ENCODE measurements around the gene KRT84.

Gene KRT84

GRCh38 chr12:52385226-52385702, at the start of gene KRT84:
KRT84 (minus strand) TSS chr12:52385652; CDS start chr12:52385585, 67 bp downstream.
- DNase-seq: no peak

GRCh38 chr12:52434760-52435530, 49.5 kb upstream of the KRT84 start:
- DNase-seq: no peak

- no peak for DNase-seq
Measured at GRCh38 chr12:52434081-52434733, 48.8 kb upstream of the KRT84 start, which contains the start of gene KRT75. KRT75 (minus strand) TSS chr12:52434371; CDS start chr12:52434304, 67 bp downstream.

- DNase-seq: no peak
Measured at GRCh38 chr12:52433501-52434080, 48.1 kb upstream of the KRT84 start.

- no peak for DNase-seq
Measured at GRCh38 chr12:52432559-52433207, 47.2 kb upstream of the KRT84 start.

GRCh38 chr12:52428121-52428520, 42.7 kb upstream of the KRT84 start:
- no peak for DNase-seq

- no peak for DNase-seq
Measured at GRCh38 chr12:52427083-52427482, 41.6 kb upstream of the KRT84 start.

GRCh38 chr12:52426034-52426433, 40.6 kb upstream of the KRT84 start:
- DNase-seq: no peak

GRCh38 chr12:52425466-52425865, 40.0 kb upstream of the KRT84 start:
- DNase-seq: no peak

GRCh38 chr12:52423661-52424500, 38.4 kb upstream of the KRT84 start:
- no peak for DNase-seq

GRCh38 chr12:52423035-52423434, 37.6 kb upstream of the KRT84 start:
- DNase-seq: no peak

- no peak for DNase-seq
Measured at GRCh38 chr12:52419656-52420055, 34.2 kb upstream of the KRT84 start.

- DNase-seq: no peak
Measured at GRCh38 chr12:52418576-52419110, 33.2 kb upstream of the KRT84 start.

GRCh38 chr12:52417740-52418139, 32.3 kb upstream of the KRT84 start:
- no peak for DNase-seq

GRCh38 chr12:52416795-52417194, 31.3 kb upstream of the KRT84 start:
- DNase-seq: no peak

GRCh38 chr12:52415870-52416750, 30.7 kb upstream of the KRT84 start:
- DNase-seq: no peak

GRCh38 chr12:52414936-52415335, 29.5 kb upstream of the KRT84 start:
- no peak for DNase-seq

GRCh38 chr12:52413782-52414345, 28.4 kb upstream of the KRT84 start:
- DNase-seq: no peak

- no peak for DNase-seq
Measured at GRCh38 chr12:52413202-52413601, 27.8 kb upstream of the KRT84 start.

GRCh38 chr12:52411815-52412214, 26.4 kb upstream of the KRT84 start:
- DNase-seq: no peak
